Measurements from ENCODE around the gene CCDC87.
A peak's percentile ranks its signal among the peaks of the same experiment; 100 is the strongest.
"Not testable (repeated sequence)": the region's sequence is repeated elsewhere in the genome, so short reads cannot be mapped to it uniquely, and the experiment has no call there.

Gene CCDC87

DNA sequence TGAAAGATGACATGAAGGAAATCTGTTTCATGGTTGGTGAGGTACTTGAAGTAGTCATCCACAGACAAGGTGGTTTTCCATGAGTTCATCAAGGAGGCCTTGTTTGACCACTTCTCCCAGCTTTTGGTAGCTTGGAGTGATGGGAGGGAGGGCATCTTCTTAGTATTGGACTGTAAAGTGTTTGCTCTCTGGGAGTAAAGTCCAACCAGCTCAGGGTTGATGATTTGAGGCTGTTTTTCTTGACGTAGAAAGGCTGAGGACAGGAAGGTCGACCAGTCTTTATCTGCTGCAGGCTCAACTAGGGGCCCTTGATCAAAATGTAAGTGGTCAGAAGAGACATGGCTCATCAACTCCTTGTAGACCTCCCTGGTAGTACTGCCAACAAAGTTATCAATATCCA is 1.7 kb downstream of the CCDC87 start:
- no peak for DNase-seq (ENCODE audit: low read depth)
- TF ChIP-seq, protein P1, sequence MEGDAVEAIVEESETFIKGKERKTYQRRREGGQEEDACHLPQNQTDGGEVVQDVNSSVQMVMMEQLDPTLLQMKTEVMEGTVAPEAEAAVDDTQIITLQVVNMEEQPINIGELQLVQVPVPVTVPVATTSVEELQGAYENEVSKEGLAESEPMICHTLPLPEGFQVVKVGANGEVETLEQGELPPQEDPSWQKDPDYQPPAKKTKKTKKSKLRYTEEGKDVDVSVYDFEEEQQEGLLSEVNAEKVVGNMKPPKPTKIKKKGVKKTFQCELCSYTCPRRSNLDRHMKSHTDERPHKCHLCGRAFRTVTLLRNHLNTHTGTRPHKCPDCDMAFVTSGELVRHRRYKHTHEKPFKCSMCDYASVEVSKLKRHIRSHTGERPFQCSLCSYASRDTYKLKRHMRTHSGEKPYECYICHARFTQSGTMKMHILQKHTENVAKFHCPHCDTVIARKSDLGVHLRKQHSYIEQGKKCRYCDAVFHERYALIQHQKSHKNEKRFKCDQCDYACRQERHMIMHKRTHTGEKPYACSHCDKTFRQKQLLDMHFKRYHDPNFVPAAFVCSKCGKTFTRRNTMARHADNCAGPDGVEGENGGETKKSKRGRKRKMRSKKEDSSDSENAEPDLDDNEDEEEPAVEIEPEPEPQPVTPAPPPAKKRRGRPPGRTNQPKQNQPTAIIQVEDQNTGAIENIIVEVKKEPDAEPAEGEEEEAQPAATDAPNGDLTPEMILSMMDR (conservative IDR thresholded peaks at IDR 0.05; ENCODE audit: low read depth, low read length): no peak

GRCh38 chr11:66589996-66590675 is 2.7 kb downstream of the CCDC87 start:
- TF ChIP-seq, protein P1 (conservative IDR thresholded peaks at IDR 0.05; ENCODE audit: low read depth, low read length): no peak
- DNase-seq (ENCODE audit: low read depth): no peak
- no peak overlapping the region for H3K4me3 ChIP-seq (ENCODE audit: low read depth, low read length)

More for the DNA sequence above, 1.7 kb downstream of the CCDC87 start:
- H3K4me3 ChIP-seq (ENCODE audit: low read depth, low read length): no peak overlapping the region

GRCh38 chr11:66589315-66589714 is 3.5 kb downstream of the CCDC87 start:
- not testable (repeated sequence) for H3K4me3 ChIP-seq (ENCODE audit: low read depth, low read length); DNase-seq (ENCODE audit: low read depth)

GRCh38 chr11:66586136-66586535 is 6.7 kb downstream of the CCDC87 start:
- no peak for DNase-seq (ENCODE audit: low read depth)
- H3K4me3 ChIP-seq (ENCODE audit: low read depth, low read length): no peak overlapping the region
- TF ChIP-seq, protein P1 (conservative IDR thresholded peaks at IDR 0.05; ENCODE audit: low read depth, low read length): no peak

GRCh38 chr11:66585447-66585846 is 7.4 kb downstream of the CCDC87 start:
- DNase-seq (ENCODE audit: low read depth); H3K4me3 ChIP-seq (ENCODE audit: low read depth, low read length): not testable (repeated sequence)

- DNase-seq (ENCODE audit: low read depth); H3K4me3 ChIP-seq (ENCODE audit: low read depth, low read length): not testable (repeated sequence)
Observed at GRCh38 chr11:66582565-66583147, 10.2 kb downstream of the CCDC87 start.

DNA sequence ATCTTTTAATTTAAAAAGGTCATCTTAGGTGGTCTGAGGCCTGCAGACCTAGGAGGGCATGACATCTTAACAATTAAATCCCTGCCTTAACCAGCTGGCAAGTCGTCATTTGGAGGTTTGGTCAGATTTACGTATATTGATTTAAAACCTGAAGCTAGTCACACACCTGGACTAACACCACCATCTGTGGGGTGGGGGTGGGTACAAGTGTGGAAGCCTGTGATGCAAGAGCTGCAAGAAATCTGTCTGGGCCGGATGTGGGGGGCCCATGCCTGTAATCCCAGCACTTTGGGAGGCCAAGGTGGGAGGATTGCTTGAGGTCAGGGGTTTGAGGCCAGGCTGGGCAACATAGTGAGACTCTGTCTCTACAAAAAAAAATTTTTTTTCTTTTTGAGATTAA is 11.6 kb downstream of the CCDC87 start:
- TF ChIP-seq, protein P1 (conservative IDR thresholded peaks at IDR 0.05; ENCODE audit: low read depth, low read length): no peak
- DNase-seq (ENCODE audit: low read depth): no peak
- no peak overlapping the region for H3K4me3 ChIP-seq (ENCODE audit: low read depth, low read length)

DNA sequence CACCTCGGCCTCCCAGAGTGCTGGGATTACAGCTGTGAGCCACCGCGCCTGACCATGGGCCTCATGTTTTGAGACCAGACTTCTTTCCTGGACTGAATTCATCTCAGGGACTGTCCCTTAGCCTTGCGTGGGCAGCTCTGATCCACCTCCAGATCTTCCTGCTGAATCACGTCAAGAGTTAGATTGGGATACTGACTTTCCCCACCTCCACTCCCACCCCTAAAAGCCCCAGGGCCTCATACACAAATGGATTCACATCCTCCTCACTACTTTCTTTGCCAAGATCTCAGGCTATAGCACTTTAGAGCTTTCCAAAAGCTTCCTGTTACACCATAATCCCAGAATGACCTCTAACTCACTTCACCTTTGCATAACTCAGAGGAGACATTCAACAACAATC is 12.1 kb downstream of the CCDC87 start:
- TF ChIP-seq, protein P1 (conservative IDR thresholded peaks at IDR 0.05; ENCODE audit: low read depth, low read length): no peak
- H3K4me3 ChIP-seq (ENCODE audit: low read depth, low read length): no peak overlapping the region
- peak; percentile 52 for DNase-seq (ENCODE audit: low read depth)

Data from choroid plexus epithelial cell (primary cell).